ENCODE measurements around the gene TMEM190. TPM values are rescaled to one million over a fixed set of nuclear protein-coding genes. Genes with fewer than 3 reads are reported as not detected.

TMEM190 gene
- total and polyA plus RNA-seq, 10 of the 15 experiments (the other 5 are each of a cell fraction or from before 2014, with no cell fraction given) = not detected

DNA sequence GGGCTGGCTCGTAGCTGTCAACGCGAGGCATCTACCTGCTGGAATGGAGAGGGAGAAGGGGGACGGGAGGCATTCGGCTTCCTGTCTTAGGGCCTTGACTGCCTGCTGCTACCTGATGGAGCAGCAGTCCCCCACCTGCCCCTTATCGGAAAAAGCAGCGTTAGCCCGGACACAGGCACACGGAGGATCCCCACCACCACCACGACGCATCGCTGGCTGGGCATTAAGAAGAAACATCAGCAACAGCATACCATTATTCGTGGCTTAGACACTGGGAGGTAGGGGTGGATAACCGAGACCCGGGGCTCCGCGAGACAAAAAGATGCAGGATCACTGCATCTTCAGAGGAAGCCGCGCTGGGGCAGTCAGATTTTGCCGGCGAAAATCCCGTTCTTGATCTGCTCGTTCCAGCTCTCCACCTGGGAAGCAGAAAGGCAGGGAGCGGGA, 23.2 kb upstream of the TMEM190 start:
- FAIRE-seq (no peak), ATAC-seq (no peak), DNase-seq (ENCODE audit: low read depth, low spot score) (no peak)
- H3K36me3 ChIP-seq (ENCODE audit: control insufficient read depth in 2 of 2, insufficient read depth in 2 of 2, low read length in 1 of 2) = no peaks in the 10 kb centered on the region
- no peaks in the 10 kb centered on the region; the same call in 1 of the 2 replicates for H3K4me1 ChIP-seq (ENCODE audit: control insufficient read depth, insufficient read depth, low read length)
- in situ Hi-C loops (cut with MboI) = no loop called here
- ChIA-PET CTCF (no interaction called here), RAD21 (ENCODE audit: unreplicated experiment) (no interaction called here), POLR2A (no interaction called here), SMC1A (ENCODE audit: uncharacterized antibody, unreplicated experiment) (no interaction called here)
- no peak overlapping the region for H3K9ac ChIP-seq (ENCODE audit: control insufficient read depth, insufficient read depth, low read length)
- no peak overlapping the region; the same call in 1 of the 2 replicates for H2AFZ ChIP-seq (ENCODE audit: control insufficient read depth, low read depth, low read length)
- H3K4me2 ChIP-seq (ENCODE audit: control insufficient read depth, insufficient read depth) = peak overlapping the region; percentile 68; the same call in 1 of the 2 replicates
- H3K4me3 ChIP-seq = no peak overlapping the region
- intact Hi-C loops (cut with micrococcal nuclease; ENCODE audit: unreplicated experiment) = no loop called here
- TF ChIP-seq, protein P1, sequence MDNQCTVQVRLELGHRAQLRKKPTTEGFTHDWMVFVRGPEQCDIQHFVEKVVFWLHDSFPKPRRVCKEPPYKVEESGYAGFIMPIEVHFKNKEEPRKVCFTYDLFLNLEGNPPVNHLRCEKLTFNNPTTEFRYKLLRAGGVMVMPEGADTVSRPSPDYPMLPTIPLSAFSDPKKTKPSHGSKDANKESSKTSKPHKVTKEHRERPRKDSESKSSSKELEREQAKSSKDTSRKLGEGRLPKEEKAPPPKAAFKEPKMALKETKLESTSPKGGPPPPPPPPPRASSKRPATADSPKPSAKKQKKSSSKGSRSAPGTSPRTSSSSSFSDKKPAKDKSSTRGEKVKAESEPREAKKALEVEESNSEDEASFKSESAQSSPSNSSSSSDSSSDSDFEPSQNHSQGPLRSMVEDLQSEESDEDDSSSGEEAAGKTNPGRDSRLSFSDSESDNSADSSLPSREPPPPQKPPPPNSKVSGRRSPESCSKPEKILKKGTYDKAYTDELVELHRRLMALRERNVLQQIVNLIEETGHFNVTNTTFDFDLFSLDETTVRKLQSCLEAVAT (IDR thresholded peaks at IDR 0.05) = no peak
- TF ChIP-seq MXI1 (IDR thresholded peaks at IDR 0.05; ENCODE audit: low read depth, low read length) = no peak
- TF ChIP-seq RCOR1 (conservative IDR thresholded peaks at IDR 0.05; ENCODE audit: low read depth, low read length) = no peak
- peaks cover 4 to 13% of the 10 kb centered on the region in 2 experiments; a peak in 3 of 4 replicates for H3K27me3 ChIP-seq (replicated peaks in 1 of 2; ENCODE audit: control insufficient read depth in 2 of 2, insufficient read depth in 2 of 2, low read length in 1 of 2)
- H3K27ac ChIP-seq (ENCODE audit: control insufficient read depth, insufficient read depth) = no peak overlapping the region
- WGBS (ENCODE audit: insufficient coverage, insufficient replicate concordance, low lambda C conversion rate, missing lambda C conversion rate) = 7% methylated on average over 23 of the region's 24 CpGs
- no peaks in the 10 kb centered on the region; the same call in 1 of the 2 replicates for H4K20me1 ChIP-seq (ENCODE audit: control insufficient read depth, insufficient read depth)
- H3K79me2 ChIP-seq (ENCODE audit: control insufficient read depth, insufficient read depth, low read length) = no peaks in the 10 kb centered on the region
- BruUV-seq (replicated peaks) = no TSS peak
- no peaks in the 10 kb centered on the region for H3K9me3 ChIP-seq (replicated peaks; ENCODE audit: control insufficient read depth, insufficient read depth, low read length)

DNA sequence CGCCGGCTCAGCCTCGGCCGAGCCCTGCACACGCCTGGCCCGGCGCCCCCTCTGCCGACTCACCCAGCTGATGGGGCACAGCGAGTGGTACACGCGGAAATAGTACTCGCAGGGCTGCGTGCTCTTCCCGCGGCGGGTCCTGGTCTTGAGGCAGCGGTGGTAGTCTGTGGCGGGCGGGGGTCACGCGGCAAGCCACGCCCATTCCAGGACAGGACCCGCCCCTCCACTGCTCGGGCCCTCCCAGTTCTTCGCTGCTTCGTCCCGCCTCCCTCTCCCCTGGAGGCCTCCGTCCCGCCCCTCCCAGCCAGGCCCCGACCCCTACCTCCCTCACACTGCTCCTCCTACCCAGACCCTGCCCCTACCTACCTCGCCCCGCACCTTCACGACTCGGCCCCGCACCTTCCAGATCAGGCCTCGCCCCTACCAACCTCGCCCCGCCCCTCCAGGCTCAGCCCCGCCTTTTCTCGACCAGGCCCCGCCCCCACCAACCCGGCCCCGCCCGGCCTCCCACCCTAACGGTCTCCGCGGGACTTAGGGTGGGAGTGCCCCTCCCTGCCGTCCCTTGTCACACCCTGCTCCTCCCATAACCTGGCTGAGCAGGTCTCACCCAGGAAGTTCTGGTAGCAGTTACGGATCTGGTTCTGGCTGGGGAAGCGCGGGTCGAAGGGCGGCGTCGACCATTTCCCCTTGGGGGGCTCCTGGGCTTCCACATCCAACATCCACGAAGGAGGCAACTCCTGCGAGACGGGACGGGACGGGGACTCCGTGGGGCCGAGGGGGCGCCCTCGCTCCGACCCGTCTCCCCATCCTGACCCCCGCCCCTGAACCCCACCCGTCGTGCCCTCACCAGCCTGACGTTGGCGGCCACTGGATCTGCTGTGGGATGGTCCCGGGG, 22.6 kb upstream of the TMEM190 start:
- H3K9ac ChIP-seq (ENCODE audit: control insufficient read depth, insufficient read depth, low read length) = no peak overlapping the region
- 7% methylated on average over 53 of the region's 72 CpGs for WGBS (ENCODE audit: insufficient coverage, insufficient replicate concordance, low lambda C conversion rate, missing lambda C conversion rate)

More for the DNA sequence above, 22.6 kb upstream of the TMEM190 start:
- H3K79me2 ChIP-seq (ENCODE audit: control insufficient read depth, insufficient read depth, low read length) = no peaks in the 10 kb centered on the region
- no peaks in the 10 kb centered on the region; the same call in 1 of the 2 replicates for H3K4me1 ChIP-seq (ENCODE audit: control insufficient read depth, insufficient read depth, low read length)
- peak overlapping the region; percentile 29; the same call in 1 of the 2 replicates for H2AFZ ChIP-seq (ENCODE audit: control insufficient read depth, low read depth, low read length)
- no peak for DNase-seq (ENCODE audit: low read depth, low spot score)
- no peaks in the 10 kb centered on the region; the same call in 1 of the 2 replicates for H4K20me1 ChIP-seq (ENCODE audit: control insufficient read depth, insufficient read depth)
- SMC1A ChIA-PET (ENCODE audit: uncharacterized antibody, unreplicated experiment) = no interaction called here
- in situ Hi-C loops (cut with MboI) (no loop called here), intact Hi-C loops (cut with micrococcal nuclease; ENCODE audit: unreplicated experiment) (no loop called here)
- no peak overlapping the region for H3K27ac ChIP-seq (ENCODE audit: control insufficient read depth, insufficient read depth)
- RAD21 ChIA-PET (ENCODE audit: unreplicated experiment) = no interaction called here
- no peaks in the 10 kb centered on the region for H3K36me3 ChIP-seq (ENCODE audit: control insufficient read depth in 2 of 2, insufficient read depth in 2 of 2, low read length in 1 of 2)
- ATAC-seq = peak; percentile 91
- H3K4me3 ChIP-seq = no peak overlapping the region
- FAIRE-seq = no peak
- CTCF ChIA-PET = no interaction called here
- TF ChIP-seq, protein P2, sequence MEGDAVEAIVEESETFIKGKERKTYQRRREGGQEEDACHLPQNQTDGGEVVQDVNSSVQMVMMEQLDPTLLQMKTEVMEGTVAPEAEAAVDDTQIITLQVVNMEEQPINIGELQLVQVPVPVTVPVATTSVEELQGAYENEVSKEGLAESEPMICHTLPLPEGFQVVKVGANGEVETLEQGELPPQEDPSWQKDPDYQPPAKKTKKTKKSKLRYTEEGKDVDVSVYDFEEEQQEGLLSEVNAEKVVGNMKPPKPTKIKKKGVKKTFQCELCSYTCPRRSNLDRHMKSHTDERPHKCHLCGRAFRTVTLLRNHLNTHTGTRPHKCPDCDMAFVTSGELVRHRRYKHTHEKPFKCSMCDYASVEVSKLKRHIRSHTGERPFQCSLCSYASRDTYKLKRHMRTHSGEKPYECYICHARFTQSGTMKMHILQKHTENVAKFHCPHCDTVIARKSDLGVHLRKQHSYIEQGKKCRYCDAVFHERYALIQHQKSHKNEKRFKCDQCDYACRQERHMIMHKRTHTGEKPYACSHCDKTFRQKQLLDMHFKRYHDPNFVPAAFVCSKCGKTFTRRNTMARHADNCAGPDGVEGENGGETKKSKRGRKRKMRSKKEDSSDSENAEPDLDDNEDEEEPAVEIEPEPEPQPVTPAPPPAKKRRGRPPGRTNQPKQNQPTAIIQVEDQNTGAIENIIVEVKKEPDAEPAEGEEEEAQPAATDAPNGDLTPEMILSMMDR (IDR thresholded peaks at IDR 0.05 in 2 of 3, conservative IDR thresholded peaks at IDR 0.05 in 1 of 3; ENCODE audit: control insufficient read depth in 2 of 3, extremely low read depth in 1 of 3, insufficient read depth in 1 of 3, low read depth in 3 of 3, low read length in 3 of 3) = no peak
- no peak for TF ChIP-seq NFYB (IDR thresholded peaks at IDR 0.05; ENCODE audit: insufficient read depth, low read depth, low read length)
- no peak for TF ChIP-seq TCF7 (IDR thresholded peaks at IDR 0.05; ENCODE audit: borderline replicate concordance)
- POLR2A ChIA-PET = no interaction called here
- no TSS peak for BruUV-seq (replicated peaks)
- H3K9me3 ChIP-seq (replicated peaks; ENCODE audit: control insufficient read depth, insufficient read depth, low read length) = no peaks in the 10 kb centered on the region
- H3K4me2 ChIP-seq (ENCODE audit: control insufficient read depth, insufficient read depth) = peak overlapping the region; percentile 68; the same call in 1 of the 2 replicates
- H3K27me3 ChIP-seq (replicated peaks in 1 of 2; ENCODE audit: control insufficient read depth in 2 of 2, insufficient read depth in 2 of 2, low read length in 1 of 2) = peaks cover 4 to 13% of the 10 kb centered on the region in 2 experiments; a peak in 3 of 4 replicates

Data from GM12878 (cell line).